Suppressor macrophage treated with lipopolysaccharide for 1 hour (primary cell): ENCODE data around the gene TMEM245.
"Not testable (repeated sequence)": the region's sequence is repeated elsewhere in the genome, so short reads cannot be mapped to it uniquely, and the experiment has no call there.

Experiments used
- DNase-seq, 3 donors: peaks; one replicate each; pipeline ENCODE4 v3.0.0-alpha.2; 2020 to 2022

Gene TMEM245

GRCh38 chr9:109129470-109130197 lies 9.9 kb upstream of the TMEM245 start:
- DNase-seq = no peak

GRCh38 chr9:109126671-109127070 lies 6.9 kb upstream of the TMEM245 start:
- DNase-seq = not testable (repeated sequence)

GRCh38 chr9:109124121-109124520 lies 4.4 kb upstream of the TMEM245 start:
- DNase-seq = no peak

- peak in 2 of 3 donors; percentile 13 to 40 for DNase-seq
These were observed 3.2 kb upstream of the TMEM245 start for GRCh38 chr9:109122726-109123621.

- DNase-seq = no peak
These were observed 1.6 kb upstream of the TMEM245 start for GRCh38 chr9:109121232-109121796.

GRCh38 chr9:109120204-109120789 lies 550 bp upstream of the TMEM245 start:
- no peak for DNase-seq

- DNase-seq = peak in 1 of 3 donors; percentile 24
These were observed 824 bp downstream of the TMEM245 start for GRCh38 chr9:109118808-109119438.

GRCh38 chr9:109117856-109118807 lies 1.6 kb downstream of the TMEM245 start:
- DNase-seq = peak; percentile 24 to 51 (median 35)

- no peak for DNase-seq
These were observed 3.7 kb downstream of the TMEM245 start for GRCh38 chr9:109115931-109116526.

- DNase-seq = no peak
These were observed 5.1 kb downstream of the TMEM245 start for GRCh38 chr9:109114670-109115069.

GRCh38 chr9:109113892-109114609 lies 5.7 kb downstream of the TMEM245 start:
- no peak for DNase-seq

GRCh38 chr9:109113254-109113653 lies 6.5 kb downstream of the TMEM245 start:
- DNase-seq = no peak

- peak in 1 of 3 donors; percentile 48 for DNase-seq
These were observed 9.3 kb downstream of the TMEM245 start for GRCh38 chr9:109110329-109111021.

- peak; percentile 21 to 41 (median 30) for DNase-seq
These were observed 9.8 kb downstream of the TMEM245 start for GRCh38 chr9:109109967-109110328.

GRCh38 chr9:109108318-109108717 lies 11.4 kb downstream of the TMEM245 start:
- DNase-seq = peak; percentile 19 to 44 (median 37)

- no peak for DNase-seq
These were observed 12.1 kb downstream of the TMEM245 start for GRCh38 chr9:109107402-109108240.

- no peak for DNase-seq
These were observed 17.9 kb downstream of the TMEM245 start for GRCh38 chr9:109101810-109102209.

- no peak for DNase-seq
These were observed 18.5 kb downstream of the TMEM245 start for GRCh38 chr9:109101202-109101595.
